Activated CD4-positive, CD25-positive, alpha-beta regulatory T cell treated with anti-CD3 and anti-CD28 coated beads, Interleukin-2, amount 50 U/mL, for 24 hours (primary cell): ENCODE data around the gene TMED6.

Experiments
- ATAC-seq, 2 donors: fragments of 150-1000 bp; cut with Tn5 transposase; one replicate each; pipeline ENCODE4 v1.10.0; 2021; ENCODE audit warnings: mild to moderate bottlenecking in 1 of 2, moderate library complexity in 1 of 2

The TMED6 gene

DNA sequence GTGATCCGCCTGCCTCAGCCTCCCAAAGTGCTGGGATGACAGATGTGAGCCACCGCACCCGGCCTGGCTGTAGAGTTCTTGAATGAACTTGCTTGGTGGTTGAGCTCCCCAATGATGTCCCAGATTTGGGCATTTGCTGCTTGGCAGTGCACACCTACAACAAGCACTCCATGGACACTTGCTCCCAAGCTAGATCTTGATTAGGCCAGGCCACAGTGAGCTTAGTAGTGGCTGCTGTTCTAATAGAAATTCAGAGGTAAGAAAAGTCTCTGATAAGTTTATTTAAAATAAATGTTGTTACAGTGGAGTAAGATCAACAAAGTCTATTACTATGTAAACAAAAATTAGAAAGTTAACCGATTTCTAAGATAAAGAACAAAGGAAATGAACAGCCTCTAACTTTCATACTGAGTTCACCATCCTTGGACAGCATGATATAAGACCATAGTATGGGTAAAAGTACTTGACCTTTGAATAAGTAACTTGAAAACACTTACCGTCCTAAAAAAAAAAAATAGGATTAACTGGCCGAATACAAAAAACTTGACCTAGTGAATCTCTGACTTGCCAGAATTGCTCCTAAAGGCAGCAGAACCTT lies 951 bp downstream of the TMED6 start:
- ATAC-seq, result no peak

DNA sequence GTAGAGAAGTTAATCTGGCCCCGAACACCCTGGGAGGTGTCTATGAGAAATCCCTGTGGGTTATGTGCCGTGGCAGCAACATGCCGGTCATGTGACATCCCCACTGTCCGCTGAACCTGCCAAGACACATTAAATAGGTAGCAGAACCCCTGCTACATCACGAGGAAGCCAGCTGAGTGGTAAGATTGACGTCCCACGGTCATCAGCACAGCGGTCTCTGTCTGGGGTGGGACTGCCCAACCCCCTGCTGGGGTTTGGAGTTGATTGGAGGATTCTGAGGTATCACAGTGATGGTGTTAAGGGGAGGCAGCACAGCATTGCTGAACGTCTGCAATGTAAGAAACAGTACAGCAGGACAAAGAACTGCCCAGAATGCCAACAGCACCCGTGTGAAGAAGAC lies 2.0 kb downstream of the TMED6 start:
- ATAC-seq, result no peak

DNA sequence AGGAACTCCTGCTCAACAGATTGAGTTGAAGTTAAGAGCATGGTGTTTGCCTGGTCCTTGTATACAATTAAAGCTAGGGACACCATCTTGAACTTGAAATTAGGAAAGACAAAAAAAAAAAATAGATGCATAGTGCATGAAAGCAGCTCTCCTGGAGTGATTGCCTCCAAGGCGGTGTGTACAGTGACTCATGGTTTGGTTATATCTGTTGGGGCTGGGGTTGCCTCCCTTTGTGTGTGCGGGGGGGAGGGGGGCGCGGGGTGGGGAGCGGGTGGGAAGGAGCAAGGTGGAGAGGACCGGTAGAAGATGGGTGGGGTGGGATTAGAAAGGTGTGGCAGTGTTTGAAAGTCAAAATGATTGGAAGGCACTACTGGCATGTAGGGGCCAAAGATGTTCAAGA lies 3.4 kb downstream of the TMED6 start:
- no peak for ATAC-seq

DNA sequence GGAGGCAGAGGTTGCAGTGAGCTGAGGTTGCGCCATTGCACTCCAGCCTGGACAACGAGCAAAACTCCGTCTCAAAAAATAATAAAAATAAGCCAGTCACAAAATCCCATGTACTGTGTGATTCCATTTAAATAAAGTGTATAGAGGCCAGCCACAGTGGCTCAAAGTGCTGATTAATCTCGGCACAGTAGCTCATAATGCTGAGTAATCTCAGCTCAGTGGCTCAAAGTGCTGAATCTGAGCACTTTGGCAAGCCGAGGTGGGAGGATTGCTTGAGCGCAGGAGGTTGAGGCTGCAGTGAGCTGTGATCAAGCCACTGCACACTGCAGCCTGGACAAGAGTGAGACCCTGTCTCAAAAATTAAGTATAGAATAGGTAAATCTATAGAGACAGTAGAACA lies 4.9 kb downstream of the TMED6 start:
- peak in 1 of 2 donors; percentile 19 for ATAC-seq

DNA sequence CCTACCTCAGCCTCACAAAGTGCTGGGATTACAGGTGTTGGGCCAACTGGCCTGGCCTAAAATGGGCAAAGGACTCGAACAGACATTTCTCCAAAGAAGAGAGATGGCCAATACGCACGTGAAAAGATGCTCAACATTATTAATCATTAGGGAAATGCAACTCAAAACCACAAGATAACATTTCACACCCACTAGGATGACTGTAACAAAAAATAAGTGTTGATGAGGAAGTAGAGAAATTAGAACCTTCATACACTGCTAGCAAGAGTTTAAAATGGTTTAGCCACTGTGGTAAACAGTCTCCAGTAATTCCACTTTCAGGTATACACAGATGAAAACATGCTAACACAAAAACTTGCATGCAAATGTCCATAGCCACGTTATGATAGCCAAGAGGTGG lies 5.7 kb downstream of the TMED6 start:
- peak; percentile 29 to 46 for ATAC-seq

DNA sequence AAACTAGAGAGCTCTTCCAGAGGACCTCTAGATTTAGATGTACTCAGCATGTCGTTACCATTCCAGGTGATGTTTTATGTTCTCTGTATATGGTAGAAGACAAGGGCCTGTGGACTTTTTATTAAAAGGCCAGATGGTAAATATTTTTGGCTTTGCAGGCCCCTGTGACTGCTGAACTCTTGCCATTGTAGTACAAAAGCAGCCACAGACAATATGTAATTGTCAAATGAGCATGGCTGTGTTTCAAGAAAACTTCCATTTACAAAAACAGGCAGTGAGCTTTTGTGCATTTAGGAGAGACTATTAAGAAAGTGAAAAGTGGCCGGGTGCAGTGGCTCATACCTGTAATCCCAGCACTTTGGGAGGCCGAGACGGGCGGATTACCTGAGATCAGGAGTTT lies 7.4 kb downstream of the TMED6 start:
- ATAC-seq, result no peak

DNA sequence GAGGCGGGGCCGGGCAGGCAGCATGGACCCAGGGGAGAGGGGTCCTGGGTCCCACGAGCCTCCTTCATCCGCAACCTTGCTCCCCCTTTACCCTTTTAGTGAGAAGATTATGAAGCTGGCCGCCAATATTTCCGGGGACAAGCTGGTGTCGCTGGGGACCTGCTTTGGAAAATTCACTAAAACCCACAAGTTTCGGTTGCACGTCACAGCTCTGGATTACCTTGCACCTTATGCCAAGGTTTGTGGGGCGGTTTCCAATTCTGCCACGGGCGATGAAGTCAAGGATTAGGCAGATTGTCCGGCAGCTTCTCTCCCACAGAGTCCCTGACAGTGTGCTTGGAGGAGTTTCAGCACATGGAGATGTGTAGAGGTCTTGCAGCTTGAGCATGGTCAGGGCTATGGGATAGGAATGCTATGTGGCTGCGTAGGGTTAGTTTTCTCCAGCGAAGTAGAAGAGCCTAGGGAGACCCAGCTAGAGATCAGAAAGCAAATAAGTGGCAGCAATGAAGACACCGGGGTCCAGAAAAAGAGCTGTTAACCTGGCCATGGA lies 11.4 kb downstream of the TMED6 start:
- no peak for ATAC-seq

DNA sequence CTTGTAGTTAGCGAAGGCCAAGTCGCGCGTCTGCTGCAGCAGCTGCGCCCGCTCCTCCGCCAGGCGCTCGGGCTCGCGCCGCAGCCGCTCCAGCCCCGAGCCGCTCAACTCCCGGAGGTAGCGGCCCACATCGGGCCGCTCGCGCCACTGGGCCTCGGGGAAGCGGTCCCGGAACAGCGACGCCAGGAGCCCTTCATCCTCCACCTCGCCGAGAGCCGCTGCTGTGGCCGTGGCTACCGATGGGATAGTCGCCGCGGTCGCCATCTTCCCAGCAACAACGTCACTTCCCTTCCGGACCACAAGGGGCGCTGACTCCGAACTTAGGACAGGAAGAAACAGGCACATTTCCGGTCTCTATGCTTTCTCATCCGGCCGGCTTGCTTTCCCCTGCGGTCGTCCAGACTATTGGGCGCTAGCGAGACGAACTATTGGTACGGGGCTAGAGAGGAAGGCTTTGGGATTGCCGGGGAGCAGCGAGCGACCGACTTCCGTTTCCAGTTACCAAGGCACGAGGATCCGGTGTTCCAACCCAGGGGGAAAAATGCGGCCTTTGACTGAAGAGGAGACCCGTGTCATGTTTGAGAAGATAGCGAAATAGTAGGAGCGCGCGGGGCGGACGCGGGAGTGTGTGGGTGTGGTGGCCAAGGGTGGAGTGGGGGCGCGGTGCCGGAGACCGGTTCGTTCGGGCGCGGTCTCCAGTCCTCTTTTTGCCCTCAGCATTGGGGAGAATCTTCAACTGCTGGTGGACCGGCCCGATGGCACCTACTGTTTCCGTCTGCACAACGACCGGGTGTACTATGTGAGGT lies 12.1 kb downstream of the TMED6 start, which contains the start of the genes COG8 and NIP7:
Gene COG8 (minus strand): TSS at position 276 of the 806 bp plus-strand sequence. CDS start 12 bp downstream, at position 264.
Gene NIP7 (plus strand): TSS at position 484 of the 806 bp plus-strand sequence. CDS start 58 bp downstream, at position 542.
- peak; percentile 91 to 94 for ATAC-seq

DNA sequence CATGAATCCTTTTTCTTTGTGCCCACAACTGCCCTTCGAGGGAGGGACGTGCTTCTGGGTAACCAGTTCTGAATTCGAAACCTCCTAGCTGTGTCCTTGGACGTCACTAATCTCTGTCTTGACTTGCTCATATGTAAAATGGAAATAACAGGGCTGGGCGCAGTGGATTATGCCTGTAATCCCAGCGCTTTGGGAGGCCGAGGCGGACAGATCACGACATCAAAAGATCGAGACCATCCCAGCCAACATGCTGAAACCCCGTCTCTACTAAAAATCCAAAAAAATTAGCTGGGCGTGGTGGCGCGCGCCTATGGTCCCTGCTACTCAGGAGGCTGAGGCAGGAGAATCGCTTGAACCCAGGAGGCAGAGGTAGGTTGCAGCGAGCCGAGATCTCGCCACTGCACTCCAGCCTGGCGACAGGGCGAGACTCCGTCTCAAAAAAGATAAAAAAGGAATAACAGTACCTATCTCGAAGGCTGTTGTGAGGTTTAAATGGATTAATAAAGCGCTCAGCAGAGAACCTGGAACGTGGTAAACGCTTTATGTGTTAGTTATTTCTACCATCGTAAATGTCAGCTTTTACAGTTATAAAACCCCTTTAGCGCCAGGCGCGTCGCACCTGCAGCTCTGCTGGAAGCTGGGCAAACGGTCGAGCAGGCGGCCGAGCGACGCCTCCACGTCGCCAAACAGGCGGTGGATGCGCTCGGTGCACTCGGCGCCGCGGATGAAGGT lies 12.9 kb downstream of the TMED6 start:
- no peak for ATAC-seq

DNA sequence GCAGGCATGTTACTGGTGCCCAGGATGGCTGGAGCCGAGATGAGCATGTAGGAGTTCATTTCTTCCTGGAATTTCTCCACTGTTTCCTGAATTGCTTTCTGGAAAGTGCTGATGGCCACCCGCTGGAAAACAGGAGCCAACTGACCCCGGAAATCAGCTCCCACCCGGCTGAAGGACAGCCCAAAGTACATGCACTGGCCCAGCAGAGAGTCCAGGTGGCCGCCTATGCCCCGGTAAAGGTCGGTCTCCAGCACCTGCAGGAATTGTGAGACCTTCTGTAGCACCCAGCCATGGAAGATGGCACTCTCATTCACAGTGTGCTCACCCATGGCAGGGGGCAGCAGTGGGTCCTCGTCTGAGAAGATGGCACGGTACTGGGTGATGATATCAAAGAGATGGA lies 16.9 kb downstream of the TMED6 start:
- ATAC-seq, result no peak

DNA sequence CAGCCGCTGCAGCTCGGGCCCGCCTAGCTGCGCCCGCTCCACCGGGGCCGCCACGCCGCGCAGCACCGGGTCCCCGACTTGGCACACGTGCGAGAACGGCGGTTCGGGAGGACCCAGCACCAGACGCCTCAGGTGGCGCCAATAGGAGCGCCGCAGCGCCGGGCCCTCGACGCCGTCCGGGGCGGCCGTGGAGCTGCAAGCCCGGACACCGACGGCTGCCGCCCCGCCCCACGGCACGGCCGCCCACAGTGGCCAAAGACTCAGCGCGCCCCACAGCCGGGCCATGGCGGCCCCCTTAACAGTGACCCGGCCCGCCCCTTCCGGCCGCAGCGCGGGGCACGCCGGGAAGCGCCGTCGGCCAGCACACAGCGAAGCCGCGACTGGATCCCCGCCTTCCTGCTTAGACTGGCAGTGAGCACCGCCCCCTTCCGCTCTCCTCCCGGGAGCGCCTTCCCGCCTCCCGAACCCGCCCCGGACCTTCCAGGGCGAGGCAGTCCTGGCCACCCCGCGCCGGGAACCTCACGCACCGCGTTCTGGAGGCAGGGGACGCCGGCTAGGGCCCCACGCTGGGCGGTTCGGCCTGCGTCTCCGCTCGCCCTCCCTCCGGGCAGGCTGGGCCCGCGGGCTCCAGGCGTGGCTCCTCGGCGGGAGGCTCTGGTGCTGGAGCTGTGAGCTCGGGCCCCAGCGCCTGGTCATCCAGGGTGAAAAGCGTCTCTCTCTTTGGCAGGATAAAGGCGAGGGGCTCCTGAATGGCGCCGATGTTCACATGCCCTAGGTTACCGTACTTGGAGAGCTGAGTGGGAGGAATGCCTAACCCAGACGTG lies 21.1 kb downstream of the TMED6 start, which contains the start of gene PDF:
Gene PDF (minus strand): TSS at position 303 of the 824 bp plus-strand sequence. CDS start 18 bp downstream, at position 285.
- peak; percentile 97 to 98 for ATAC-seq

DNA sequence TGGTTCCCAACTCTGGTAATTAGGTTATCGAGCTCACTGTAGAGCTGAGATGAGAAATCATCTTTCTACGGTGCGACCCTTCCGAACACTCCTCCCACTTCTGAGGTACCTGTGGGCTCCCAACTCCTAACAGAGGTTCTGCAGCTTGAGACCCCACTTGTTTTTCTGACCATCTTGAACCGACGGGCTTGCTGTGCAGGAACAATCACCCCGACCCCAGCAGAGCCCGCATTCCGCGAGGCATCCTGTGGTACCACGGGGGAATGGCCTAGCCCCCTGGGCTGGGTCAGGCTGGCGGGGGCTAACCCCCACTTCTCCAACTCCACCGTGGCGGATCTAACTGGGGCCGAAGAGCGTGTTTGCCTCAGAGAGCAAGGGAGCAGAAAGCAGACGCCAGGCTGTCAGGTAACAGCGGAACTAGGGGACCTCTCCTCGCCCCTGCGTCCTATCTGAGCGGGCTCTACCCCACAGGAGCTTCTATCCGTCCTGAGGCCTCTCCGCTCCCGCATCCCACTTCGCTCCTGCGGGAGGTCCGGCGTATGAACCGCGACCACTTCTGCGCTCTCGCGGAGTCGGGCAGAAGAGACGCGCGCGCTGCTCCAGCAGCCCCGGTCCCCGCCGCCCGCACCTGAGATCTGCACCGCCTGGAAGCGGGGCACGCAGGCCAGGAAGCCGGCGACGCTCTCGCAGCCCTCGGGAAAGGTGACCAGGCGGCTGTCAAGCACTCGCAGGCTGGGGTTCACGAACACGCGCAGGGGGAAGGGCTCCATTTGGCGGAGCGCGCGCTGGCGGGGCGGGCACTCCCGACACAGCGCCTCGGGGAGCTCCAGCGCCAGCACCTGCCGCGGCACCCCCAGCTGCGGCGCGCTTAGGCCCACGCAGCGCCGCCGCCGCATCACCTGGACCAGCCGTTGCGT lies 22.0 kb downstream of the TMED6 start:
- ATAC-seq, result peak; percentile 50 to 51

DNA sequence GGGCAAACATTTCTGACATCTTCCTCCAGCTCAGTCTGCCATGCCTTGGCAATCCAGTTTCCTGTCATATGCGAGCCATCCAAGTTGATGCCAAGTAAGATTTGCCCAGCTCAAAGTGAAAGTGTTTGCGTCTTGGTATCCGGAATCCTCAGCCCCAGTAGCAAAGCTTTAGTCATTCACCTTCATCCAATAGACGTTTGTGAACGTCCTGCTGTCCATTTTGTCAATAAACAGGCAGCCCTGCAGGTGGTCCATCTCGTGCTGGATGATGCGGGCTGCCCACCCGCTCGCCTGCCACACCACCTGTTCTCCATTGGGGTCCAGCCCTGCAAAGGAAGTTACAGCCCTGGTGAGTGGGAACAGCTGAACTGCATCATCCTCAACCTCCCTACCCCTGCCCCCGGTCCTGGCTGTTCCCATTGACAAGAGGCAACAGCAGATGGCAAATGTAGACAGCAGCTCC lies 22.7 kb downstream of the TMED6 start:
- ATAC-seq, result no peak

DNA sequence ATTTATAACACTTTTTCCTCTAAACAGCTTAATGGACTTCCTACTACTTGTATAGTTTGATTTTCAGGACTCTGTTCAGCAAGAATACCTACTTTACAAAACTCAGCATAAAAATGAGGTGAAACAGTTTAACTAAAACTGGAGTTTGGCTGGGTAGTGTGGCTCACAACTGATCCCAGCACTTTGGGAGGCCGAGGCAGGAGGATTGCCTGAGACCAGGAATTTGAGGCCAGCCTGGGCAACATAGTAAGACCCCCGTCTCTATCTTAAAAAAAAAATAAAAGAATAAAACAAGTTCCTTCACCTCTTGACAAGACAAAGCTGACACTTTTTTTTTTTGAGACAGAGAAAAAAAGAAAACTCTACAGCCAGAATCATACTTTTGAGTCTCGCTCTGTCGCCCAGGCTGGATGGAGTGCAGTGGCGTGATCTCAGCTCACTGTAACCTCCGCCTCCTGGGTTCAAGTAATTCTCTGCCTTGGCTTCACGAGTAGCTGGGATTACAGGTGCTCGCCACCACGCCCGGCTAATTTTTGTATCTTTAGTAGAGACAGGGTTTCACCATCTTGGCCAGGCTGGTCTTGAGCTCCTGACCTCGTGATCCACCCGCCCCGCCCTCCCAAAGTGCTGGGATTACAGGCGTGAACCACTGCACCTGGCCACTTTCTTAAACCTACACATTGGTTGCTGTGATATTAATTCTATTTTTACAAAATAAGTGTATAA lies 23.8 kb downstream of the TMED6 start:
- no peak for ATAC-seq

DNA sequence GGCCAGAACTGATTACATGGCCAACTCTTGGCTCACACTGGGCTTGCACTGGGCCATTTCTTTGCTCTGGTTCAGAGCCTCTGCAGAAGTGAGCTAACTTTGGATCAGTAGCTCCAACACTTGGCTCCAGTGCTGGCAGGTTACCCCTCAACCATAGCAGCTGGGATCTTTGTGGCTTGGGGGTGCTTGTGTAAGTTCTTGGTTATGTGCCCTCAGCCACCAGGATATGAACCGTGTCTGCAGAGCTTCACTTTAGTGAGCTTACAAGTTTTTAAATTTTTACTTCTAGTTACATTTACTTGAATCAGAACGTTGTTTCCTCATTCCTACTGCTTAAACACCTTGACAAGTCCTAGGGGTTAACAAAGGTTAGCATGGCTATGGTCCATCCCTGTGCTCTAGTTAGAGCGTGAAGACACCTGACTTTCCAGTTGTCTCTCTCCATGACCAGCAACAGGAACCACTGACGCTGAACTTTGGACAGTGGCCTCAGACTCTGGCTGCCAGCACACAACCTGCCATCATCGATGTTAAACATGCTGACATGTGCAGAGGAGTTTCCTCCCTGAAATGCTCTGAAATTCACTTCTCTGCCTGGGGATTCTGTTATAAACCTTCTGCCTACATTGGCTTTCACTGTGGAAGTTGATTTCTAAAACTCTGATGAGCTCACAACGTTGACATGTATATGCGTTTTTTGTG lies 25.3 kb downstream of the TMED6 start:
- ATAC-seq, result no peak

DNA sequence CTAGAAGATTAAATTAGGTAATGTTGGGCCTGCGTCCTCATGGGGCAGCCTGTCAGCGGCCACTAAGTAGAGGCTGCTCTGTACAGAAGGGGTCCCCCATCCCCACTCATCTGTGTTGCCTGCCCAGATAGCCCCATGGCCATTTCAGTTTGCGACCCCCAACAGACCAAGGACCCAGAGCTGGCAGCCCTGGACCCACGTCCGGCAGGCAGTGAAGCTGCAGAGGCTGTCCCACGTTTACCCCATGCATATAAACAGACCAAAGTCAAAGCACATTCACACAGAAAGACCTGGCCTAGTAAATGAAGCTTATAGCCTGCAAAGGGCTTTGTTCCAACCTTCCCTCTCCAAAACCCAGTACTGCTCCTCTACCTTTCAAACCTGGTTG lies 25.8 kb downstream of the TMED6 start:
- no peak for ATAC-seq

DNA sequence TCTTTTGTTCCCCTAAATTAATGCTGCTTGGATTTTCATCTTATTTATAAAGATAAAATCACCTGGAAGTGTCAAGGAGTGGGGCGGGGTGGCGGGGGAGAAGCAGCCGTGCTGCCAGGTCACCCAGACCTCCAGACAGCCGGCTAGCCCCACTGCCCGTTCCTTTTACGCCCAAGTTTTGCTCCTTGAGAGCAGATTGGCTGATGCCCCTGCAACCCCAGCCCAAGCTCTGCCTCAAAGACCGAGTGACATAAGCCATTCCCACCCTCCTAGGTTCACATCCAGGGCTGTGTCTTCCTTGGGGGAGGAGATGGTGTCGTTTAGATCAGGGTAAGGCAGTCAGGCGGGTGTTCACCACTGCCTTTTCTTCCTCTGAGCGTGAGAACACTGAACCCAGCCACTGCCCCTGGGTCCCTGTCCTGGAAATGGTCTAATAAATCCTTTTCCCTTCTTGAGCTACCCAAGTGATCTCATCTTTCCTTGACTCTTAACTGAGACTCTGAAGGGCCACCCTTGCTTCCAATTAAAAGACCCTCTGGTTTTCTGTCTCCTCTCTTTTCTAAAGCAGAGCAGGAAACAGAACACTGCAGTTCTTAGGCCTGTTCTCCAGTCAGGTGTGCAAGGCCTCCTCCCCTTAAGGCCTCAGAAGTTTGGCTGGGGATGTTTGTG lies 26.9 kb downstream of the TMED6 start:
- ATAC-seq, result no peak

DNA sequence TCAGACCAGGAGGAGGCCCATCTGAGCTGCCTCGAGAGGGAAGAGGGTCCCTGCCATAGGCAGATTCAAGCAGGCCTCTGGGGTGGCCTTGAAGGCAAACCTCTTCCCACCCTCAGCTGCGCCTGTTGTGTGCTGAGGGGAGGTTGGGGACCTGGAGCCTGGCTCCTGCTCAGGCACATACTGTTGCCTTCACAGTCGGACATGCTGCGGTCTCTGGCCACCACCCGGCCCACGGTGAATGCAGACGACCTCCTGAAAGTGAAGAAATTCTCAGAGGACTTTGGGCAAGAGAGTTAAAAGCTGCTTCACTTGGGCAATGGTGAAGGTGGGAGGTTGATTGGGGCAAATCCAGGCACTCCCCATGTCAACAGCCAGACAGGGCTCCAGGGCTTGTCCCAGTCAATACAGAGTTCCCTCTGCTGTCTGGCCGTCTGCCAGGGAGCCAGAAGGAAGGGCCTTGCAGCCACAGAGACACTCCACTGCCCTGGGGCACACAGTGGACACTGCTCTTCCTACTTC lies 27.5 kb downstream of the TMED6 start:
- ATAC-seq, result no peak

DNA sequence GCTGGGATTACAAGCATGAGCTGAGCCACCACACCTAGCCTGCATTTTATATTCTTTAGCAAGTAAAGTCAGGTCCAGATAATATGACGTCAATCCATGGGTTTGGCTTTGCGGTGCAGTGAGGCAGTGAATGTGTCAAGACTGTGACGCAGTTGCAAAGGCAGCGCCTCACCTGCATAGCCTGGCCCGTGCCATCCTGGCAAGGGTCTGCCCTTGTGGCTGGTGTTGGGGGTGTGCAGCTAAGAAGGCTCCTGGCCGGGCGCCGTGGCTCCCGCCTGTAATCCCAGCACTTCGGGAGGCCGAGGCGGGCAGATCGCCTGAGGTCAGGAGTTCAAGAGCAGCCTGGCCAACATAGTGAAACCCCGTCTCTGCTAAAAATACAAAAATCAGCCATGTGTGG lies 28.2 kb downstream of the TMED6 start:
- no peak for ATAC-seq
